Activated CD4-positive, alpha-beta T cell treated with anti-CD3 and anti-CD28 coated beads, Interleukin-2, amount 50 U/mL, for 1 hour (primary cell): ENCODE measurements around the gene BEST1.

Experiments
- DNase-seq: peaks from one replicate; pipeline ENCODE4 v3.0.0-alpha.2; 2020

BEST1 gene

DNA sequence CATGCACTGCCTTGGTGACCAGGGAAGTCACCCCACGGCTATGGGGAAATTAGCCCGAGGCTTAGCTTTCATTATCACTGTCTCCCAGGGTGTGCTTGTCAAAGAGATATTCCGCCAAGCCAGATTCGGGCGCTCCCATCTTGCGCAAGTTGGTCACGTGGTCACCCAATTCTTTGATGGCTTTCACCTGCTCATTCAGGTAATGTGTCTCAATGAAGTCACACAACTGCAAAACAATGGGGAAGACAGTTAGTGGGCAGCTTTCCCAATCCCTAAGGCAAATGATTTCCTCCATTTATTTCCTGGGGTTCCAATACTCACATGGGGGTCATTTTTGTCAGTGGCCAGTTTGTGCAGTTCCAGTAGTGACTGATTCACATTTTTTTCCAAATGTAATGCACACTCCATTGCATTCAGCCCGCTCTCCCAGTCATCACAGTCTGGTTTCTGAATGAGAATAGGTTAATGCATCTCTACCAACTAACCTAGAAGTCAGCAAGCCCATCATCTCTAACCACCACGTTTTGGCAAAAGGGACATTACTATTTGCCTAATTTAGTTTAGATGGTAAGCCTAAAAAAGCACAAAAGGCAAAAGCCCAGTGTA lies 14.6 kb downstream of the BEST1 start:
- peak; percentile 15 for DNase-seq

DNA sequence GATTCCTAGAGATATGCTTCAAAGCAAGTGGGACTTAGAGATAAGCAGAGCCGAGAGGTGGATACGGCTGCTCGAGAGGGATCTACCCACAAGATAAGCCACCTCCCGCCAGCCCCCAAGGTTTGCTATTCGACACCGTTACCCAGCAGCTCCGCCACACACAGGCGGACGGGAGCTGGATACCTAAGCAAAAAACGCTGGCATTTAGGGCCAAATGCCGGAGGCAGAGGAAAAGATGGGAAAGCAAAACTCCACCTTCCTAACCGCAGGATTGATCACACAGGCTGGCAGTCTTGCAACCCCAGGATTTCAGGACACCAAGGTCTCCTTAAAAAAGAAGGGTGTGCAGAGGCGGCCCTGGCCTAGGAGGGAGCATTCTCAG lies 16.6 kb downstream of the BEST1 start:
- peak; percentile 29 for DNase-seq

DNA sequence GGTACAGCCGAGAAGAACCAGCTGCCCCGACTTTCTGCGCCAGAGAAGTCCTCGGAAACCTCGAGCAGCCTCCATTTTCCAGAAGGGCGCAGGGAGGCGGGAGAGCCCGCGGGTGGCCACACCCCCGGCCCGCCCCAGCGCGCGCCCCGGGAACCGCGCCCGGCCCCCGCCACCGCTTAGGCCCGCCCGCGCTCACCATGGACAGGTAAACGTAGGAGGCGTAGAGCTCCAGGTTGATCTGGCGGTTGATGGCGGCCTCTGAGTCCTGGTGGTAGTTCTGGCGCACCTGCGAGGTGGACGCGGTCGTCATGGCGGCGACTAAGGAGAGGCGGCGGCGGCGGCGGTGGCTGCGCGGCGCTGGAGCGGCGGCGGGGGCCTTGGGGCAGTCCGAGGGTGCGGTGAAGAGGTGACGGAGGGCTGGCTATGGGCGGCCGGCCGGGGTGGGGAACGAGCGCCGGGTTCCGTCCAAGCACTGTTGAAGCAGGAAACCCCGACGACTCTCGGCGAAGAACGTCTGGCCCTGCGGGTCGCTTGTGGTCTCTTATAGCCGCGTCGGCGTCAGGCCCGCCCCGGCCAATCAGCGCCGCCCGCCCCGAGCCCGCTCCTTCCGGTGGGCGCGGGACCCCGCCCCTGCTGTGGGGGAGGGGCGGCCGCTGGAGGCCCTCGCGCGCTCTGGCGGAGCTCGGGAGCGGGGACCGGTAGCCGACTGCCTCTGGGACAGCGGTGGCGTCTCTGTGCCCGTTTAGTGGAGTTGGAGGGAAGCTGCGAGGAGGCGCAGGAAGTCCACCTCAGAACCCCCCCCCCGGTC lies 17.2 kb downstream of the BEST1 start, which contains the start of gene FTH1:
FTH1 (minus strand) TSS at position 519 of the 808 bp plus-strand sequence; CDS start at position 310, 209 bp downstream.
- DNase-seq: peak; percentile 90

DNA sequence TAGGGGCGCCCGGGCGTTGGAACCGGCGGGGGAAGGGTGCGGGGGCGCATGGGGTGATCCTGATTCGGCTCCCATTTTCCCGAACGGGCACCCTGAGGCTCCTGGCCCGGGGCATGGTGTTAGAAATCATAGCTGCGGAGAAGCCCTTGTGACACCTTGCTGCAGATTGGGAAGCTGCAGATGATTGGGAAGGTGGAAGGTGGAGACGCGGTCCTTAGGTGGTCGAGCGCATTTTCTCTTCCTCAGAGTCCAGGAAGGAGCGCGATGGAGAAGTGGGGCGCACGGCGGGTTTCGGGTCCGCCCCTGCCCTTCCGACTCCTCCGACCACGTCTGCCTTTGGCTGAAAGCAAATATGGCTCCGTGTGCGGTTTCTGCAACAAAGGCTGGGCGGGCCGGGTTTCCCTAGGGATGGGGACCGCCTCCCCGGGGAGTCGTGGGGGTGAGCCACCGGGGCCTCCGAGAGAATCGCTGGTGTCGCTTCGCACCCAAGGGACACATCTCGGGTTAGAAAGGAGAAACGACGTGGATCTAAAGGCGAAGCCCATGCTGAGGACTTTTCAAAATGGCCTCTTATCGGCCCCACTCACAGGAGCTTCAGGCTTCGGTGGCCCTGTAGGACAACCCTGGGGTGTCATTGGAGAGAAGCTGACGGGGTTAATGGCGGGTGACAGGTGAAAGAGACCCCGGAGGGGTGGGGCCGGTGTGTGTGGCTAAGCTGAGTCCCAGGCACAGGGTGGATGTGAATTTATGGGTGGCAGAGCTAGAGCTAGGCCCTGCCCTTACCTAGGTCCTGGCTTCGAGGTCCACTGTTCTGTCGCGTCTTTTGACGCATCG lies 18.0 kb downstream of the BEST1 start:
- DNase-seq: peak; percentile 33

DNA sequence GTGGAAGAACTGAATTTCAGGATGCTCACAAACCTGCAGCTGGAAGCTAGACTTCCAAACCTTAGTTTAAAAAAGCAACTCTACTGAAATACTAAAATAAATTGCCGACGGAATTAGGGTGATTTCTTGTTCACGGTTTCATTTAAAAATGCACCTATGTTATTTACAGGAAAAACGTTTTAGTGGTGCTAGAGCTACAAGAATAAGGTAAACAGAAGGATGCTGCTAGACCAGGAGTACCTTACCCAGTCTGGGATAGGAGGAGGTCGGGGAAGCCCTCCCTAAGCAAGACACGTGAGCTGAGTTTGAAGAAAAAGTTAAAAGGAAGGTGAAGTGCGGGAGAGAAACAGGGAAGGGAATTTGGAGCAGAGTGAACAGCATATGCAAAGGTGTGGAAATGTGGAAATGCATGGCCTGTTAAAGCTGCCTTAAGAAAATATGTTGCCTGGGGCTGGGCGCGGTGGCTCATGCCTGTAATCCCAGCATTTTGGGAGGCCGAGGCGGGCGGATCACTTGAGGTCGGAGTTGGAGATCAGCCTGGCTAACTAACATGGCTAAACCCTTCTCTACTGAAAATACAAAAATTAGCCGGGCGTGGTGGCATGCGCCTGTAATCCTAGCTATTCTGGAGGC lies 18.7 kb downstream of the BEST1 start:
- no peak for DNase-seq

DNA sequence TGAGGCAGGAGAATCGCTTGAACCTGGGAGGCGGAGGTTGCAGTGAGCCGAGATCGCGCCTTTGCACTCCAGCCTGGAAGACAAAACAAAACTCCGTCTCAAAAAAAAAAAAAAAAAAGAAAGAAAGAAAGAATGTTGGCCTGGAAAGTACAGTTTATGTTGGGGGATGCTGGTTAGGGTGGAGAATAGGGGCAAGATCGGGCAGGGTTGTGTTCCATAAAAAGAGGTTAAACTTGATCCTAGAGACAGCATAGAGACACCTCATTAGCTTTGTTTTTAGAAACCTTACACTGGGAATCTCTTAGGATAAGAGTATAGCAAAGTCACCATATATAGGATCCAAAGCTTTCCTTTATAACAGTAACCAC lies 19.2 kb downstream of the BEST1 start:
- no peak for DNase-seq

DNA sequence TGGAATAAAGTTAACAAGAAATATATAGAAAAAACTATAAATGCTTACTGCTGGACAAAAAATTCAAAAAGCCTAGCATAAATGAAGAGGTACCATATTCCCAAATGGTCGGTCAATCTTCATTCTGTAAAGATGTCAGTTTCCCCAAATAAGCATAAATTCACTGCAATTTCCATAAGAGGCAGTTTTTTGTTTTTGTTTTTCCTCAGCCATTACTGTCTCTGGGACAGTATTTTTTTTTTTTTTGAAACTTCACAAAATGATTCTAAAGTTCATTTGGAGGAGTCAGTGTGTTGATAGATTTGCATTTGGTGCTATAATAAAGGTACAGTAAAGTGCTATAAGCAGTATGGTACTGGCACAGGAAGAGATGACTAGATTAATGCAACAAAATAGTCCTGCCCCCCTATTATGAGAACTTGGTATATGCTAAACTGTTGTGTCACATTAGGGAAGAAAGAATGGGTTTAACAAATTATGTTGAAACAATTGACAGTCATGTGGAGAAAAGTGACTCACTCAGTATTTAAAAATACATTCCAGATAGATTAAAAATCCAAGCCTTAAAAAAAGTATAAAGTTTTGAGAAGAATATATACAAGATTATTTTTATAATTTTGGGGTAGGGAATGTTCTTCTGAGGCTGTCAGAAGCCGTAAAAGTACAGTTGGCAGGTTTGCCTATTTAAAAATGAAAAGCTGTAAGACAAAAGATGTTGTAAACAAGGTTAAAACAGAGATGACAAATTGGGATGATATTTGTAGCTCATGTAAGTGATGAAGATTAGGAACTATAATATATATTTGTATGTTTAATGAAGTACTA lies 19.9 kb downstream of the BEST1 start:
- no peak for DNase-seq

DNA sequence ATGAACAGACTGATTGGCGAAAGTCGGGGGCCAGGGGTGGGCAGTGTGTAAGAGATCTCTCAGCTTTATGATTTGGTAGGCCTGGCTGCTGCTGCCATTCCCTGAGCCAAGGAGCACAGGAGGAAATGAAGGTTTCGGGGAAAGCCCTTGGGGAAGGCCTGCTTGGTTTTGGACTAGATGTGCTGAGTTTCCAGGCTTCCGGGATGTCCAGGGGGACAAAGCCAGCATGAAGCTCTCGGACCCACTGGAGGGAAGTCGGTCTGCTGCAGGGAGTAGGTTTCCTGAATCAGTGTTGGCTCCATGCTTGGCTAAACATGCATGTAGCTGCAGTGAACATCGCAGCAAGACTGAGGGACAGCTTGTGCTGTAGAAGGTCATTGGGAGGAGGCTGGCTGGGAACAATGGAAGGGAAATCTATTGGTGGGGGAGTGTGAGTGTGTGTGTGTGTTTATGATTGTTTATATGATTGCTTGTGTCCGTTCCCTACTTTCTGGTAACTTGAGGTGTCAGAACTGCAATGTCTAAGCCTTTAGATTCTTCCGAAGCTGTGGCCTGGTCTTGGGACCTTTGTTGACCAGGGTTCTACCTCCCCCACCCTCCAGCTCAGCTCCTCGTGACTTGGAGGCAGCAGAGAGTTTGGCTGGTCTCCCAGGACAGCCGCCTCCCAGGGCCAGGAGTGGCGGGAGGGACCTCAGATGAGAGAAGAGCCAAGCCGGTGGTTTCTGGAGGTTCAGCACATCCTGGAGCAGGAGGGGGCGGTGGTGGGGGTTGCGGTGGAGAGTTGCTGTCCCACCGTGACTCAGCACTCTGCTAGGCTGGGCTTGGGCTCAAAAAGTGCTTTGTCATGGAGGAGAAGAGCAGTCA lies 21.3 kb downstream of the BEST1 start:
- peak; percentile 21 for DNase-seq

DNA sequence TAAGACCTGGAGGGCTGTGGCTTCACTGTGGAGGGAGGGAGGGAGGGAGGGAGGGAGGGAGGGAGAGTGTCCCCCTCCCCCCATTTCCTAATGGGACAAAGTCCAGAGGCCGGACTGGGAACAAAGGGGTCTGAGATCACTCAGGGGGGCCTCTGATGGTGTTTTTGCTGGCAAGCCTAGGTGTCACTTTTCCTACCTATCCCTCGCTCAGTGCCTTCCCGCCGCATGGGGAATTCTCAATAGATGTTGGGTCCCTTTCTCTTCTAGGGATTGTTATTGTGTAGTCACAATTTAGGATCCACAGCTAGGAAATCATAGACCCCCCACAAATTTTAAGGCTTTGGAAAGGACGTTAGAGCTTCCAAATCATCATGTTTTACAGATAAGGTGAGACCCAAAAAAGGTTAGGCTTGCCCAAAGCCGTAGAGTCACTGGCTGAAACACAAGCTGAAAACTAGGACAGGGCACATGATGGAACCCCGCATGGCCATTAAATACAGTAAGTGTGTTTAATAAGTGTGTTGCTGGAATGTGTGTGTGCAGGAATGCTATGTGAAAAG lies 22.0 kb downstream of the BEST1 start:
- DNase-seq: no peak

DNA sequence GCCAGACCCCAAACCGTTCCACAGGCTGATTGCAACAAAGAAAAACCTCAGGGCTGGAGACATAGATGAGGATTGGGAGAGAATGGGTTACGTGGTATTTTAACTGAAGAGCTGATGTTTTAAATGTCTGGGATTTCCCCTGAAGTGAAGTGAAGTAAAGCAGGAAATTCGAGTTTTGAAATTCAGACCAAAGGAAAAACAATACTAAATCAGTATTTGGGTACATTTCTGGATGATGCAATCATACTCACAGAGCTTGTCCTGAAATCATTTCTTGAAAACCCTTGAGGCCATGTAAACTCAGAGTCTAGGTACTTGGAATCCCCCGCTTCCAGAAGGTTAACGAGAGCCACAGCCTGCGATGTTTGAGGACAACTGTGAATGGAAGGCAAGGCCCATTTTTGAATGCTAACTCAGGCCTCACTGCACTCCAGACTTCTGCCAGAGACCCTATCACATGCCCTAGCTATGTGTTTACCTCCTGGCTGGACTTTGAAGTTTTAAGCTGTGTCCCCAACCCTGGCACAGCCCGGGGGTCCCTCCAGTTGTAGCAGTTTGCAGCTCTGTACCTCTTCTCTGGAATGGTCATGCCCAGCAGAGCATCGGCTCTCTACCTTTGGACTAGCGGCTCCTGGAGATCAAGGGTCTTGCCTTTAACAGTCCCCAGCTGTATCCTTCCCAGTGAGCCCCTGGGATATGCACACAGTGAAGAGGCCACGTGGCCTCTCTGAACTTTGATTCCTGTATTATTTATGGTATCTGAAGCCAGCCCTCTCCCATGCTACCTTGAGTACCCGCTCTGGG lies 22.7 kb downstream of the BEST1 start:
- DNase-seq: no peak

DNA sequence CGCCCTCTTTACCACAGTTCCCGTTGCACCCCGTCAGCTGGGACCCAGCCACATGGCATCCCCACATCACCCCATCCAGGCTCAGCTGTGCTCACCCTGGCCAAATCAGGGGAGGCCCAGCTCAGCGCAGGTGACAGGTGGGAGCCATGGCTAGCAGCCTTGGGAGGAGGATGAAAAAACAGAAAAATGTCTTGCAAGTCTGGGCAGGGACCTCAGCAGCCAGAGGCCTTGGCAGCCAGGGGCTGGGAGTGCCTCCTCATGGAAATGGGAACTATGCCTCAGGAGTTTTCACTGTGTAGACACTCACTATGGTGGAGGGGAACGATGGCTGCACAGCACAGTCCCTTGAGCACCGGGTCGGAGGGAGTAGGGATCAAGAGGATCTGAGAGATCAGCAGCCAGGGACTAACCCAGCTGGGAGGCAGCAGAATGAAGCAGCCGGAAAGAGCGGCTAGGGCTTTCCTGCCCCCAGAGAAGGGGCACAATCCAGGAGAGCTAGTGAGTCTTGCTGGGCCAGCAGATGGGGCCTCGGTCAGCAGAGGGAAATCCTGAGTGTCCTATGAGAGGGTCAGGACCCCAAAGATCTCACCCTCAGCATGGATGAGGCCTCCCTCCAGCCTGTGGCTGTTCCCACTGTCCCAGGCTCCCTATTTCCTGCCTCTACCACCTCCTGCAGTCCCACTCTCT lies 23.5 kb downstream of the BEST1 start:
- DNase-seq: no peak

DNA sequence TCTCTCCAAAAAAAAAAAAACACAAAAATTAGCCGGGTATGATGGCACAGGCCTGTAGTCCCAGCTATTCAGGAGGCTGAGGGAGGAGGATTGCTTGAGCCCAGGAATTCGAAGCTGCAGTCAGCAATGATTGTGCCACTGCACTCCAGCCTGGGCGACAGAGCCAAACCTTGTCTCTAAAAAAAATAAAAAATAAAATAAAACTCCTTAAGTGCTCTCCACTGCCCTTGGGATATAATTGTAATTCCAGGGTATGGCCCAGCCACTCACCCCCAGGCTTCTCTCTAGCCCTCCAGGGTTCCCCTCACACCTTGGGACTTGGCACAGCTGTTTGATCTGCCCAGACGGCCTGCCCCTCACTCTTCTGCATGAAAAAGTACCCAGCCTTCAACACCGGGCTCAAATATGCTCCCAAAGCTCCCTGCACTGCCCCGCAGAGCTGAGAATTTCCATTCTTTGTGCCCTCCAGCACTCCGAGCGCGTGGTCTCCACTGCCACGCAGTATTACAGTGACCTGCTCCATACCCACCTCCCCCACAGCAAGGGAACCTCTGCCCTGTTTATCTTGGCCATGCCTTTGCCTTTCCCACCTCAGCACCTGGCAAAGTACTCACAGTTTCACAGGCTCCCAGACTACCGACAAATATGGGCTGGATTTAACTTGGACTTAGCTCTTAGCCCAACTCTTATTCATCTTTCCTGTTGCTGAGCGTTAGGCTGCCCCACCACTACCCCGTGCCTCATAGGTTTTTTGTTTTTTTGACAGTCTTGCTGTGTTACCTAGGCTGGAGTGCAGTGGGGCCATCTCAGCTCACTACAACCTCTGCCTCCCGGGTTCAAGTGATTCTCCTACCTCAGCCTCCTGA lies 24.8 kb downstream of the BEST1 start:
- DNase-seq: no peak

DNA sequence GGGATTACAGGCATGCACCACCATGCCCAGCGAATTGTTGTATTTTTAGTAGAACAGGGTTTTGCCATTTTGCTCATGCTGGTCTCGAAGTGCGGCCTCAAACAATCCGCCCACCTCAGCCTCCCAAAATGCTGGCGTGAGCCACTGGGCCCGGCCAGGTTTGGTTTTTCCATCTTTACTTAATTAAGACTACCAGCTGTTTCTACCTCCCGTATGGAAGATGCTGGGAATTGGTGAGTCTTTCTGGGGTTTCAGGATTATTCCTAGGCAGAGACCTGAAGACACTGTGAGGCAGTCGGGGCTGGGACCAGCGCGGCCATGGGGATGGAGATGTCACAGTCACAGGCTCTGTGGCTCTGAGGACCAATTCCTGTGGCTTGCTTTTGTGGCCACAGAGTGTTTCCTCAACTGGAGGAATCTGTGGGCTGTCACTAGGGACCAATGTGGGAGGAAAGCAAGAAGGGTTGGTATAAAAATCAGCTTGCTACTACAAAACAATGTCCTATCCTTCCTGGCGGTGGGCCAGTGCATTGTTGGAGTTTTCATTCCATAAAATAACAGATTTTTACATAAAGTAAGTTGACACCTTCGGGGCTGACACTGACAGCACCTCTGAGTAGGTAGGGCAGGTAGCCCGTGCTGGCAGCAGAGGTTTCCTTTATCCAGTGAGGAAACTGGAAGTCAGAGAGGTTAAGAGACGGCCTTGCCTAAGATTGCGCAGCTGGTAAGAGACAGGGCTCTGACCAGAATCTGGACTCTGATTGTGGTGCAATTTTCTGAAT lies 25.7 kb downstream of the BEST1 start:
- DNase-seq: no peak

DNA sequence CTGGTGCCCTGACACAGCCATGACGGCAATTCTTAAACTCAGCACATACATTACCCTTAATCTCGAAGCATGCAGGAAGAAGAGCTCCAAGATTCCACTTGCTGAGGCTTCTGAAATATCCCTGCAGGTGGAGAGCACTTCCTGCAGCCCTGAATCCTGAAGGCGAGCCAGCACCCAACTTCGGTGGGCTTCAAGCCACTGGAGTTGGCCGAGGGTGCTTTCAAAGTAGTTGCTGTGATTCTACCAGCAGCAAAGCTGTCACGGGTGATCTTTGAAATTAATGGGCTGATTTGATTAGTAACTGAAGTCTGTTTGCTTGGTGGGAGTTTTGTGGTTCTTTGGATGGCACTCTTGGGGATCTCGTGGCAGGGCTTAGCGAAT lies 26.3 kb downstream of the BEST1 start:
- DNase-seq: no peak

DNA sequence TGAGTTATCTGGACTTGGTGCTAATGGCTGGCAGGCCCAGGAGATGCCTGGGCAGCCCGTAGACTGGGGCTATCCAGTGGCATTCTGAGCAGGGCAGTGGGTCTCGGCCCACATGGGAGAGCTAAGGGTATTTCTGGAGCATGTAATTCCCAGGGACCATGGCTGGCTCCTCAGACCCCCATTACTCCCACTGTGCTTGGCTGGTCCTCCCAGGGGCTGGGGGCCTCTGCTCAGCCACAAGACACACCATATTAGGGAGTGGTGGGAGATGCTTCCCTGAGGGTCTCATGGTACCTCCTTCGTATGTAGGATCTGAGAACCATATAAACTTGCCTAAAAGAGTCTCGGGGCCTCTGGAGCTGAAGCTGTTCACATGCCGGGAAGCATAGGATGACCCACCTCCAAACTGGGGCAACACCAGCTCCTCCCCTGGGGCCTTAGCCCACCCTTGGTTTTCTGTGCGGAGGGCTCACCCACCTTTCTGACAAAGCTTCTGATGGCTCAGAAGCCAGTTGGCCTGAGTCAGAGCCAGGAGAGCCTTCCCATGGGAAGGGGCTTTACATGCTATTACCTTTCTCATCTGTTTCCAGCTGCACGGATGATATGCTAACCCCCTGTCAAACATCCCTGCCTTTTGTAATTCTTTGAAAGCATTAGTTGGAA lies 26.8 kb downstream of the BEST1 start:
- DNase-seq: no peak

DNA sequence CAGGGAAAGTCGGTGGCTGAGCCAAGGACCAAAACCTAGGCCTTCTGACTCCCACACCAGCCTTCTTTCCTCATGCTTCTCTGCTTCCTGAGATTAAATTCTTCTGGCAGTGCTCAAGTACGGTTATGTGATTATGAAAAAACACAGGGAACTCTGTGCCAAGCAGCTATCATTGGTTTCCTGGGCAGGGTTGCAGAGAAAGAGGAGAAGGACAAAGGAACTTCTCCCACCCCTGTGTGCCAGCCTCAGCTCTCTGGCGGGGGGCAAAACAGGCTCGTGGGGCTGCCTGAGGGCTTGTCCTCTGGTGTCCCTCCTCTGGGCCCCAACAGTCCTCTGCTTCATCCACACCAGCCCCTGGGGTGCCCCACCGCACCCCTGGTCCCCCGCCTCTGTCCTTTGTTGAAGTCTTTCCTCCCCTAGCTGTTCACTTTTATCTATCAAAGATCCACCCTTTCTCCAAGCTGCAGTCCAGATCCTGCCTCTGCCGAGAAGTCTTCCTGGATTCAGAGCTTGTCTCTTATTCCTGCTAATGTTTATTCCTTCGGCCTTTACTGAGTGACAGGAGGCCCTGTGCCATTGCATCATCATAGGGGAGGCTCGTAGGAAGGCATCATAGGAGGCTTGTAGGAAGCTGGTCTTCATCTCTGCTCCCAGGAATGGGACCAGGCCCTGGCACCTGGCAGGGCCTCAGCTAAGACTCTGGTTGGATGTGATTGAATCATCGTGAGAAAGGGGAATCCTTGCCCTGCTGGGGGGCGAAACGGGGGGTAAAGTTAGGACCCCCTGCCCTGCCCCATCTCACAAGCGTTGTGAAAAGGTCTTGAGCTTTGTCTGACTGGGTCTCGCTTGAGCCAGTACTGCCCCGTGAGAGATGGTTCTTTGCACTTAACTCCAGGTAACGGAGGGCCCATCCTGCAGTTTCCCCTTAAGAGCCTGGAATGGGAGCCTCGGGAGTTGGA lies 28.8 kb downstream of the BEST1 start:
- no peak for DNase-seq
